Measurements from ENCODE around the gene SERPINA4.

DNA sequence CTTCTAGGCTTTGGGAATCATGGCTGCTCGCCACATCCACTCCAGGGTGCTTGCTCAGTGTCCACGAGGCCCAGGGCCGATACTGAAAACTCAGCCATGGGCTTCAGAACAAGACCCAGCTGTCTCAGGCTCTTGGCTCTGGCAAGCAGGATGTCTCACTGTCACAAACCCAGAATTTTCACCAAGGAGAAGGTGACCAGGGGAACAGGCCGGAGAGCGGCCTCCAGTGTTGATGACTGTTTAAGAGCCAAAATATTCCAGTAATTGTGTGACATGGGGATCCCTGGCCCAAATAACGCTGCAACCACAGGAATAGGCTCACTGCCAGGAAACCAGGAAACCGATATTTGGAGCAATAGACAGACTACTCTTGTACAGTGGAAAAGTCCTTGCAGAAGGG lies 10.2 kb downstream of the SERPINA4 start:
- TF ChIP-seq, protein P1, sequence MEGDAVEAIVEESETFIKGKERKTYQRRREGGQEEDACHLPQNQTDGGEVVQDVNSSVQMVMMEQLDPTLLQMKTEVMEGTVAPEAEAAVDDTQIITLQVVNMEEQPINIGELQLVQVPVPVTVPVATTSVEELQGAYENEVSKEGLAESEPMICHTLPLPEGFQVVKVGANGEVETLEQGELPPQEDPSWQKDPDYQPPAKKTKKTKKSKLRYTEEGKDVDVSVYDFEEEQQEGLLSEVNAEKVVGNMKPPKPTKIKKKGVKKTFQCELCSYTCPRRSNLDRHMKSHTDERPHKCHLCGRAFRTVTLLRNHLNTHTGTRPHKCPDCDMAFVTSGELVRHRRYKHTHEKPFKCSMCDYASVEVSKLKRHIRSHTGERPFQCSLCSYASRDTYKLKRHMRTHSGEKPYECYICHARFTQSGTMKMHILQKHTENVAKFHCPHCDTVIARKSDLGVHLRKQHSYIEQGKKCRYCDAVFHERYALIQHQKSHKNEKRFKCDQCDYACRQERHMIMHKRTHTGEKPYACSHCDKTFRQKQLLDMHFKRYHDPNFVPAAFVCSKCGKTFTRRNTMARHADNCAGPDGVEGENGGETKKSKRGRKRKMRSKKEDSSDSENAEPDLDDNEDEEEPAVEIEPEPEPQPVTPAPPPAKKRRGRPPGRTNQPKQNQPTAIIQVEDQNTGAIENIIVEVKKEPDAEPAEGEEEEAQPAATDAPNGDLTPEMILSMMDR (IDR thresholded peaks at IDR 0.05) = no peak
- TF ChIP-seq POLR2A (IDR thresholded peaks at IDR 0.05; ENCODE audit: low read depth) = no peak
- TF ChIP-seq EP300 (IDR thresholded peaks at IDR 0.05) = no peak

All from esophagus muscularis mucosa (tissue), 4 donors.